ENCODE results near the gene NAV2.

GRCh38 chr11:20038412-20038811 is 325.8 kb downstream of the NAV2 start:
- TF ChIP-seq CTCF (IDR thresholded peaks at IDR 0.05), result no peak
- TF ChIP-seq POLR2A (IDR thresholded peaks at IDR 0.05), result no peak

All from body of pancreas (tissue), 4 donors.